HEK293 (cell line): ENCODE results near the gene SHISA9.

Experiments
- CTCF ChIA-PET: fragments of 350-600 bp; formaldehyde crosslinking; extraction: SDS; loops from one replicate; lab custom pipeline; 2021; ENCODE audit warnings: antibody characterized with exemption; lab: Yijun Ruan, JAX
- POLR2A ChIA-PET: fragments of 300-600 bp; formaldehyde crosslinking; extraction: SDS; loops from one replicate; lab custom pipeline; 2020; ENCODE audit warnings: antibody characterized with exemption, inconsistent platforms; lab: Yijun Ruan, JAX
- H3K27ac ChIP-seq: fragments of 200-500 bp; sonication (Bioruptor generic); 2 replicates; pipeline ENCODE4 v1.5.1; 2014; ENCODE audit warnings: low read depth, low read length, control low read depth, inconsistent platforms; ENCODE audit errors: extremely low read depth
- H3K36me3 ChIP-seq, 2 experiments: fragments of 200-500 bp in 1 of 2; sonication (Bioruptor generic) in 1 of 2; 1 replicate in 1 of 2; 2 replicates in 1 of 2; pipeline ENCODE4 v1.5.1; 2014 to 2017; ENCODE audit warnings: inconsistent platforms in 2 of 2, low read length in 2 of 2; ENCODE audit not compliant: control insufficient read depth in 2 of 2, insufficient read depth in 1 of 2
- H3K4me1 ChIP-seq: fragments of 200-500 bp; sonication (Bioruptor generic); 2 replicates; pipeline ENCODE4 v1.5.1; 2014; ENCODE audit warnings: mild to moderate bottlenecking, low read length, inconsistent platforms; ENCODE audit not compliant: control insufficient read depth, insufficient read depth
- H3K4me3 ChIP-seq: 2 replicates; pipeline ENCODE4 v1.5.1; 2011; ENCODE audit warnings: low read depth, mild to moderate bottlenecking, control low read depth, low read length, moderate library complexity
- H3K9me3 ChIP-seq: fragments of 200-500 bp; sonication (Bioruptor generic); 2 replicates; pipeline ENCODE4 v1.5.1; 2014; ENCODE audit warnings: low read depth, low read length, inconsistent platforms; ENCODE audit not compliant: control insufficient read depth, insufficient read depth
- HIC1 ChIP-seq: fragments of 450-650 bp; formaldehyde crosslinking; IDR thresholded peaks from 2 replicates; pipeline ENCODE4 v1.5.1; 2016; ENCODE audit warnings: missing biosample characterization, missing genetic modification characterization
- HOXA7 ChIP-seq: sonication (generic); formaldehyde crosslinking; IDR thresholded peaks from 2 replicates; pipeline ENCODE4 v1.8.1; 2022; ENCODE audit warnings: missing genetic modification reagents, borderline replicate concordance
- SP3 ChIP-seq: fragments of 450-650 bp; formaldehyde crosslinking; IDR thresholded peaks from 2 replicates; pipeline ENCODE4 v1.5.1; 2016; ENCODE audit warnings: missing biosample characterization, missing genetic modification characterization
- ZBTB21 ChIP-seq: fragments of 450-650 bp; formaldehyde crosslinking; IDR thresholded peaks from 2 replicates; pipeline ENCODE4 v1.5.1; 2017; ENCODE audit warnings: missing biosample characterization, missing genetic modification characterization
- ZBTB48 ChIP-seq: fragments of 450-650 bp; formaldehyde crosslinking; IDR thresholded peaks from 2 replicates; pipeline ENCODE4 v1.5.1; 2016; ENCODE audit warnings: missing biosample characterization, missing genetic modification characterization
- ZNF214 ChIP-seq: fragments of 450-650 bp; formaldehyde crosslinking; IDR thresholded peaks from 2 replicates; pipeline ENCODE4 v1.5.1; 2017; ENCODE audit warnings: missing biosample characterization, mild to moderate bottlenecking, missing genetic modification characterization, borderline replicate concordance
- ZNF350 ChIP-seq: fragments of 450-650 bp; formaldehyde crosslinking; IDR thresholded peaks from 2 replicates; pipeline ENCODE4 v1.5.0; 2017; ENCODE audit warnings: missing biosample characterization, mild to moderate bottlenecking, missing genetic modification characterization
- ZNF394 ChIP-seq: fragments of 450-650 bp; formaldehyde crosslinking; IDR thresholded peaks from 2 replicates; pipeline ENCODE4 v1.5.1; 2016; ENCODE audit warnings: missing biosample characterization, missing genetic modification characterization, mild to moderate bottlenecking, moderate library complexity, borderline replicate concordance
- ZNF433 ChIP-seq: fragments of 450-650 bp; formaldehyde crosslinking; IDR thresholded peaks from 2 replicates; pipeline ENCODE4 v1.5.1; 2016; ENCODE audit warnings: missing biosample characterization, missing genetic modification characterization, low read depth
- ZNF473 ChIP-seq: fragments of 450-650 bp; formaldehyde crosslinking; IDR thresholded peaks from 2 replicates; pipeline ENCODE4 v1.5.1; 2017; ENCODE audit warnings: missing biosample characterization, missing genetic modification characterization
- ZNF521 ChIP-seq: fragments of 450-650 bp; formaldehyde crosslinking; IDR thresholded peaks from 2 replicates; pipeline ENCODE4 v1.5.1; 2017; ENCODE audit warnings: missing biosample characterization, mild to moderate bottlenecking, missing genetic modification characterization
- ZNF626 ChIP-seq: fragments of 450-650 bp; sonication (Bioruptor Pico); formaldehyde crosslinking; IDR thresholded peaks from 2 replicates; pipeline ENCODE4 v1.5.1; 2018; ENCODE audit warnings: missing biosample characterization, missing genetic modification characterization, inconsistent platforms
- ZNF707 ChIP-seq: fragments of 450-650 bp; formaldehyde crosslinking; IDR thresholded peaks from 2 replicates; pipeline ENCODE4 v1.5.1; 2016; ENCODE audit warnings: missing biosample characterization, missing genetic modification characterization
- ZNF792 ChIP-seq: fragments of 450-650 bp; formaldehyde crosslinking; IDR thresholded peaks from 2 replicates; pipeline ENCODE4 v1.5.1; 2016; ENCODE audit warnings: missing biosample characterization, missing genetic modification characterization
- ZSCAN23 ChIP-seq: fragments of 450-650 bp; formaldehyde crosslinking; IDR thresholded peaks from 2 replicates; pipeline ENCODE4 v1.5.1; 2016; ENCODE audit warnings: missing biosample characterization, missing genetic modification characterization
- ZXDB ChIP-seq: fragments of 450-650 bp; formaldehyde crosslinking; IDR thresholded peaks from 2 replicates; pipeline ENCODE4 v1.5.1; 2016; ENCODE audit warnings: missing biosample characterization, missing genetic modification characterization
- TF ChIP-seq, protein P1 (sequence below): fragments of 450-650 bp; formaldehyde crosslinking; IDR thresholded peaks from 2 replicates; pipeline ENCODE4 v1.5.1; 2016; ENCODE audit warnings: missing biosample characterization, missing genetic modification characterization, borderline replicate concordance
- TF ChIP-seq, protein P2 (sequence below): fragments of 450-650 bp; formaldehyde crosslinking; IDR thresholded peaks from 2 replicates; pipeline ENCODE4; 2016; ENCODE audit warnings: missing biosample characterization, missing genetic modification characterization
- TF ChIP-seq, protein P3 (sequence below): fragments of 450-650 bp; formaldehyde crosslinking; IDR thresholded peaks from 2 replicates; pipeline ENCODE4 v1.5.1; 2016; ENCODE audit warnings: missing biosample characterization, missing genetic modification characterization

Gene SHISA9

DNA sequence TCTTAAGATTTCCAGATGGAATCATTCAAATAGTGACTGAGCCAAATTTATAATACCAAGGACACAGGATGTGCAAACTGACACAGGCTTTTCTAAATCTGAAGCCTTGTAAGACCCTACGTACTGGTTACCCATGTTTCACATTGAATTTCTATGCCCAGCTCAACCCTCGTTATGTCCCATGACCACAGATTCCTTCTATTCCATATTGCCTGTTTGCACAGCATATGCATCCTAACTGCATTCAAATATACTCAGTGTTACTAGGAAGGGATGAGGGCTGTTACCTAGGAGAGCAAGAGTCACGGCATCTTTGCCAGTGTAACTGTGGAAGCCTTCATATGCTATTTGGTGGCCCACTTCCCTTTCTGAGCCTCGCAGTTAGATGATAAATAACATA is 305.2 kb downstream of the SHISA9 start (continued):
- TF ChIP-seq, protein P1, sequence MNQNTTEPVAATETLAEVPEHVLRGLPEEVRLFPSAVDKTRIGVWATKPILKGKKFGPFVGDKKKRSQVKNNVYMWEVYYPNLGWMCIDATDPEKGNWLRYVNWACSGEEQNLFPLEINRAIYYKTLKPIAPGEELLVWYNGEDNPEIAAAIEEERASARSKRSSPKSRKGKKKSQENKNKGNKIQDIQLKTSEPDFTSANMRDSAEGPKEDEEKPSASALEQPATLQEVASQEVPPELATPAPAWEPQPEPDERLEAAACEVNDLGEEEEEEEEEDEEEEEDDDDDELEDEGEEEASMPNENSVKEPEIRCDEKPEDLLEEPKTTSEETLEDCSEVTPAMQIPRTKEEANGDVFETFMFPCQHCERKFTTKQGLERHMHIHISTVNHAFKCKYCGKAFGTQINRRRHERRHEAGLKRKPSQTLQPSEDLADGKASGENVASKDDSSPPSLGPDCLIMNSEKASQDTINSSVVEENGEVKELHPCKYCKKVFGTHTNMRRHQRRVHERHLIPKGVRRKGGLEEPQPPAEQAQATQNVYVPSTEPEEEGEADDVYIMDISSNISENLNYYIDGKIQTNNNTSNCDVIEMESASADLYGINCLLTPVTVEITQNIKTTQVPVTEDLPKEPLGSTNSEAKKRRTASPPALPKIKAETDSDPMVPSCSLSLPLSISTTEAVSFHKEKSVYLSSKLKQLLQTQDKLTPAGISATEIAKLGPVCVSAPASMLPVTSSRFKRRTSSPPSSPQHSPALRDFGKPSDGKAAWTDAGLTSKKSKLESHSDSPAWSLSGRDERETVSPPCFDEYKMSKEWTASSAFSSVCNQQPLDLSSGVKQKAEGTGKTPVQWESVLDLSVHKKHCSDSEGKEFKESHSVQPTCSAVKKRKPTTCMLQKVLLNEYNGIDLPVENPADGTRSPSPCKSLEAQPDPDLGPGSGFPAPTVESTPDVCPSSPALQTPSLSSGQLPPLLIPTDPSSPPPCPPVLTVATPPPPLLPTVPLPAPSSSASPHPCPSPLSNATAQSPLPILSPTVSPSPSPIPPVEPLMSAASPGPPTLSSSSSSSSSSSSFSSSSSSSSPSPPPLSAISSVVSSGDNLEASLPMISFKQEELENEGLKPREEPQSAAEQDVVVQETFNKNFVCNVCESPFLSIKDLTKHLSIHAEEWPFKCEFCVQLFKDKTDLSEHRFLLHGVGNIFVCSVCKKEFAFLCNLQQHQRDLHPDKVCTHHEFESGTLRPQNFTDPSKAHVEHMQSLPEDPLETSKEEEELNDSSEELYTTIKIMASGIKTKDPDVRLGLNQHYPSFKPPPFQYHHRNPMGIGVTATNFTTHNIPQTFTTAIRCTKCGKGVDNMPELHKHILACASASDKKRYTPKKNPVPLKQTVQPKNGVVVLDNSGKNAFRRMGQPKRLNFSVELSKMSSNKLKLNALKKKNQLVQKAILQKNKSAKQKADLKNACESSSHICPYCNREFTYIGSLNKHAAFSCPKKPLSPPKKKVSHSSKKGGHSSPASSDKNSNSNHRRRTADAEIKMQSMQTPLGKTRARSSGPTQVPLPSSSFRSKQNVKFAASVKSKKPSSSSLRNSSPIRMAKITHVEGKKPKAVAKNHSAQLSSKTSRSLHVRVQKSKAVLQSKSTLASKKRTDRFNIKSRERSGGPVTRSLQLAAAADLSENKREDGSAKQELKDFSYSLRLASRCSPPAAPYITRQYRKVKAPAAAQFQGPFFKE: no peak
- TF ChIP-seq SP3 (tag by site-specific recombination): no peak
- TF ChIP-seq ZXDB (tag by site-specific recombination): no peak
- TF ChIP-seq ZNF214 (tag by site-specific recombination): no peak

DNA sequence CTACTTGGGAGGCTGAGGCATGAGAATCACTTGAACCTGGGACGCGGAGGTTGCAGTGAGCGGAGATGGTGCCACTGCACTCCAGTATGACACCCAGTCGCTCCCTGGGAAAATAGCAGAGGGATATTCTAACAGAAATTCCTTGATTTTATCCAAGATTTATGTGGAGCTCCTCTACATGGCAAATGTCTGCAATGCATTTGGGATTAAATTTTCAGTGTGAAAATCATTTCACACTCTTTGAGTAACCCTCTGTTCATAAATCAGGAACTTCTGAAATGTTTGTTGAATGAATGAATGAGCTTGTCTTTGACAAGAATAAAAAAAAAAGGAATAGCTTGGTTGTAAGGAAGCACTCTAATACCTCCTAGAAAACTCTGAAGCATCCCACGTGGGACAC is 305.8 kb downstream of the SHISA9 start:
- Histone ChIP-seq H3K4me3 (no peak overlapping the region), H3K27ac (no peak overlapping the region), H3K9me3 (no peaks in the 10 kb centered on the region), H3K36me3 (no peaks in the 10 kb centered on the region), H3K4me1 (no peaks in the 10 kb centered on the region)
- TF ChIP-seq ZSCAN23 (tag by site-specific recombination): no peak
- TF ChIP-seq, protein P2, sequence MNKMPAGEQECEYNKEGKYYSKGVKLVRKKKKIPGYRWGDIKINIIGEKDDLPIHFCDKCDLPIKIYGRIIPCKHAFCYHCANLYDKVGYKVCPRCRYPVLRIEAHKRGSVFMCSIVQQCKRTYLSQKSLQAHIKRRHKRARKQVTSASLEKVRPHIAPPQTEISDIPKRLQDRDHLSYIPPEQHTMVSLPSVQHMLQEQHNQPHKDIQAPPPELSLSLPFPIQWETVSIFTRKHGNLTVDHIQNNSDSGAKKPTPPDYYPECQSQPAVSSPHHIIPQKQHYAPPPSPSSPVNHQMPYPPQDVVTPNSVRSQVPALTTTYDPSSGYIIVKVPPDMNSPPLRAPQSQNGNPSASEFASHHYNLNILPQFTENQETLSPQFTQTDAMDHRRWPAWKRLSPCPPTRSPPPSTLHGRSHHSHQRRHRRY (tag by site-specific recombination): no peak
- TF ChIP-seq ZNF792 (tag by site-specific recombination): no peak
- no peak for TF ChIP-seq ZNF626
- TF ChIP-seq ZBTB21 (tag by site-specific recombination): no peak
- no peak for TF ChIP-seq HOXA7 (CRISPR knock-in tag)
- TF ChIP-seq ZNF350 (tag by site-specific recombination): no peak
- no peak for TF ChIP-seq ZNF707 (tag by site-specific recombination)
- TF ChIP-seq ZNF394: no peak
- TF ChIP-seq, protein P3, sequence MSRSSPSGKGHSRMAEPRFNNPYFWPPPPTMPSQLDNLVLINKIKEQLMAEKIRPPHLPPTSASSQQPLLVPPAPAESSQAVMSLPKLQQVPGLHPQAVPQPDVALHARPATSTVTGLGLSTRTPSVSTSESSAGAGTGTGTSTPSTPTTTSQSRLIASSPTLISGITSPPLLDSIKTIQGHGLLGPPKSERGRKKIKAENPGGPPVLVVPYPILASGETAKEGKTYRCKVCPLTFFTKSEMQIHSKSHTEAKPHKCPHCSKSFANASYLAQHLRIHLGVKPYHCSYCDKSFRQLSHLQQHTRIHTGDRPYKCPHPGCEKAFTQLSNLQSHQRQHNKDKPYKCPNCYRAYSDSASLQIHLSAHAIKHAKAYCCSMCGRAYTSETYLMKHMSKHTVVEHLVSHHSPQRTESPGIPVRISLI (tag by site-specific recombination): no peak
- TF ChIP-seq ZNF521 (tag by site-specific recombination): no peak
- no peak for TF ChIP-seq ZBTB48
- TF ChIP-seq ZNF433: no peak
- TF ChIP-seq HIC1: no peak
- no peak for TF ChIP-seq ZNF473 (tag by site-specific recombination)
- ChIA-PET CTCF (no interaction called here), POLR2A (no interaction called here)
